ENCODE measurements around the gene ERC2.

The ERC2 gene

GRCh38 chr3:55737186-55737585, 731.1 kb downstream of the ERC2 start:
- TF ChIP-seq CTCF (IDR thresholded peaks at IDR 0.05; ENCODE audit: low read depth, low read length) = no peak

GRCh38 chr3:55735976-55736375, 732.3 kb downstream of the ERC2 start:
- TF ChIP-seq CTCF (IDR thresholded peaks at IDR 0.05; ENCODE audit: low read depth, low read length) = no peak
- no peak overlapping the region for H3K4me3 ChIP-seq (ENCODE audit: low read depth, low read length)

More at GRCh38 chr3:55737186-55737585, 731.1 kb downstream of the ERC2 start:
- H3K4me3 ChIP-seq (ENCODE audit: low read depth, low read length) = no peak overlapping the region

GRCh38 chr3:55731741-55732140, 736.5 kb downstream of the ERC2 start:
- TF ChIP-seq CTCF (IDR thresholded peaks at IDR 0.05; ENCODE audit: low read depth, low read length) = no peak
- H3K4me3 ChIP-seq (ENCODE audit: low read depth, low read length) = no peak overlapping the region

GRCh38 chr3:55729546-55729945, 738.7 kb downstream of the ERC2 start:
- no peak for TF ChIP-seq CTCF (IDR thresholded peaks at IDR 0.05; ENCODE audit: low read depth, low read length)
- H3K4me3 ChIP-seq (ENCODE audit: low read depth, low read length) = no peak overlapping the region

GRCh38 chr3:55728461-55729100, 739.7 kb downstream of the ERC2 start:
- TF ChIP-seq CTCF (IDR thresholded peaks at IDR 0.05; ENCODE audit: low read depth, low read length) = no peak
- H3K4me3 ChIP-seq (ENCODE audit: low read depth, low read length) = no peak overlapping the region

GRCh38 chr3:55726501-55726775, 741.8 kb downstream of the ERC2 start:
- no peak for TF ChIP-seq CTCF (IDR thresholded peaks at IDR 0.05; ENCODE audit: low read depth, low read length)
- H3K4me3 ChIP-seq (ENCODE audit: low read depth, low read length) = no peak overlapping the region

- no peak overlapping the region for H3K4me3 ChIP-seq (ENCODE audit: low read depth, low read length)
- no peak for TF ChIP-seq CTCF (IDR thresholded peaks at IDR 0.05; ENCODE audit: low read depth, low read length)
These were observed 742.4 kb downstream of the ERC2 start for GRCh38 chr3:55725681-55726500.

Data from WI38 (cell line).